GM21390 (cell line): ENCODE measurements around the gene HDDC3.
"Not testable (repeated sequence)": the region's sequence is repeated elsewhere in the genome, so short reads cannot be mapped to it uniquely, and the experiment has no call there.

Source experiments
- ATAC-seq: cut with Tn5 transposase; IDR thresholded peaks from one replicate; pipeline ENCODE4 v1.9.1; 2021; ENCODE audit not compliant: unreplicated experiment

HDDC3 gene

GRCh38 chr15:90910441-90911301 lies 21.7 kb downstream of the HDDC3 start:
- no peak for ATAC-seq

GRCh38 chr15:90909976-90910375 lies 22.4 kb downstream of the HDDC3 start:
- no peak for ATAC-seq

- ATAC-seq = not testable (repeated sequence)
Measured at GRCh38 chr15:90909449-90909848, 22.9 kb downstream of the HDDC3 start.

GRCh38 chr15:90907838-90908507 lies 24.4 kb downstream of the HDDC3 start:
- no peak for ATAC-seq

- no peak for ATAC-seq
Measured at GRCh38 chr15:90907051-90907660, 25.2 kb downstream of the HDDC3 start.

- ATAC-seq = no peak
Measured at GRCh38 chr15:90906181-90906849, 26.0 kb downstream of the HDDC3 start.

- ATAC-seq = no peak
Measured at GRCh38 chr15:90905306-90906180, 26.8 kb downstream of the HDDC3 start.

GRCh38 chr15:90904746-90905145 lies 27.6 kb downstream of the HDDC3 start:
- no peak for ATAC-seq

GRCh38 chr15:90903733-90904536 lies 28.4 kb downstream of the HDDC3 start:
- no peak for ATAC-seq

- ATAC-seq = peak; percentile 49
Measured at GRCh38 chr15:90902840-90903732, 29.3 kb downstream of the HDDC3 start, which contains the start of gene MAN2A2. TSS of gene MAN2A2 (plus strand) at chr15:90903302. CDS start at chr15:90904208, 906 bp downstream.

- peak; percentile 70 for ATAC-seq
Measured at GRCh38 chr15:90902040-90902839, 30.1 kb downstream of the HDDC3 start.

GRCh38 chr15:90901175-90902039 lies 30.9 kb downstream of the HDDC3 start:
- ATAC-seq = no peak

GRCh38 chr15:90897131-90897655 lies 35.2 kb downstream of the HDDC3 start:
- peak; percentile 58 for ATAC-seq

- no peak for ATAC-seq
Measured at GRCh38 chr15:90895571-90896117, 36.7 kb downstream of the HDDC3 start.

GRCh38 chr15:90893175-90894090 lies 38.9 kb downstream of the HDDC3 start:
- ATAC-seq = no peak
